Hematopoietic multipotent progenitor cell treated with erythropoietin and hydrocortisone succinate and interleukin-3 and kit ligand, for 6 days (in vitro differentiated cells): Measurements from ENCODE around the gene TMEM141.
"Not testable (repeated sequence)": the region's sequence is repeated elsewhere in the genome, so short reads cannot be mapped to it uniquely, and the experiment has no call there.

ENCODE experiments used
- DNase-seq: peaks from one replicate; pipeline ENCODE4 v3.0.0-alpha.2; 2015

The TMEM141 gene

DNA sequence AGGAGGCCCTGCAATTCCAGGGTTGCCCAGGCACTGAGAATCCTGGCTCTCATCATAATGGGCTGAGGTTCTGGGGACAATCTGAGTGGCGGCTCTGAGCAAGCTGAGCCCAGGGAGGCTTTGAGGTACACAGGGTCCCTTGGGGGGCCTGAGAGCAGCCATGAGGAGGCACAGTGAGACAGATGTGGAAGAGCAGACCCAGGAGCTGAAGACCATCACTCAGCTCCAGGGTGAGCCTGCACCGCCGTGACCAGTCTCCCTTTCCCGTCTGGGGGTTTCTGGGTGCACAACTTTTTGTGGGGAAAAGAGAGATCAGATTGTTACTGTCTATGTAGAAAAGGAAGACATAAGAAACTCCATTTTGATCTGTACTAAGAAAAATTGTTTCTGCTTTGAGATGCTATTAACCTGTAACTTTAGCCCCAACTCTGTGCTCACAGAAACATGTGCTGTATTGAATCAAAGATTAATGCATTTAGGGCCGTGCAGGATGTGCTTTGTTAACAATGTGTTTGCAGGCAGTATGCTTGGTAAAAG is 5.2 kb downstream of the TMEM141 start, which contains the start of gene CCDC183:
TSS of gene CCDC183 (plus strand) at position 101 of the 537 bp plus-strand sequence. CDS start at position 161, 60 bp downstream.
- DNase-seq: no peak

DNA sequence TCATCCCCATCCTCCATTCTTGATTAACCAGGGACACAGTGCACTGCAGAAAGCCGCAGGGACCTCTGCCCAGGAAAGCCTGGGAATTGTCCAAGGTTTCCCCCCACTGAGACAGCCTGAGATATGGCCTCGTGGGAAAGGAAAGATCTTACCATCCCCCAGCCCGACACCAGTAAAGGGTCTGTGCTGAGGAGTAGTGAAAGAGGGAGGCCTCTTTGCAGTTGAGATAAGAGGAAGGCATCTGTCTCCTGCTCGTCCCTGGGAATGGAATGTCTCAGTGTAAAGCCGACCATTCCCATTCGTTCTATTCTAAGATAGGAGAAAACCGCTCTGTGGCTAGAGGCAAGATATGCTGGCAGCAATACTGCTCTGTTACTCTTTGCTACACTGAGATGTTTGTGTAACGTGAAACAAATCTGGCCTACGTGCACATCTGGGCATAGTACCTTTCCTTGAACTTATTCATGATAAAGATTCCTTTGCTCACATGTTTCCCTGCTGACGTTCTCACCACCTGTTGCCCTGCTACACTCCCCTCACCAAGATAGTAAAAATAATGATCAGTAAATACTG is 5.7 kb downstream of the TMEM141 start:
- not testable (repeated sequence) for DNase-seq

DNA sequence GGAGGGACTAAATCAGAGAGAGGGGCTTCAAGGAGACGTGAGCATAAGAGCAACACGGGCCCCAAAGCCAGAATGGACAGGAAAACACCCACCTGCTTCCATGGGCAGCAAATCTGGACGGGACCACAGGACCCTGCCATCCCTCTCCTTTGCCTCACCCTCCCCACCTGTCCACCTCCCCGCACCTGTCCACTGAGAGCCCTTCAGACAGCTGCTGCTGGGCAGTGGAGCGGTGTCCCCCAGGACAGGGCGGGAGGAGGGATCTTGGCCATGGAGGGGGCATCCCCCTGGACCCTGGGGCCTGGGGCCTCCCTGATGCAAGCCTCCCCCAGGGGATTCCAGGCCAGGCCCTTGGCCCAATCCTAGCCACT is 7.5 kb downstream of the TMEM141 start:
- DNase-seq: no peak

DNA sequence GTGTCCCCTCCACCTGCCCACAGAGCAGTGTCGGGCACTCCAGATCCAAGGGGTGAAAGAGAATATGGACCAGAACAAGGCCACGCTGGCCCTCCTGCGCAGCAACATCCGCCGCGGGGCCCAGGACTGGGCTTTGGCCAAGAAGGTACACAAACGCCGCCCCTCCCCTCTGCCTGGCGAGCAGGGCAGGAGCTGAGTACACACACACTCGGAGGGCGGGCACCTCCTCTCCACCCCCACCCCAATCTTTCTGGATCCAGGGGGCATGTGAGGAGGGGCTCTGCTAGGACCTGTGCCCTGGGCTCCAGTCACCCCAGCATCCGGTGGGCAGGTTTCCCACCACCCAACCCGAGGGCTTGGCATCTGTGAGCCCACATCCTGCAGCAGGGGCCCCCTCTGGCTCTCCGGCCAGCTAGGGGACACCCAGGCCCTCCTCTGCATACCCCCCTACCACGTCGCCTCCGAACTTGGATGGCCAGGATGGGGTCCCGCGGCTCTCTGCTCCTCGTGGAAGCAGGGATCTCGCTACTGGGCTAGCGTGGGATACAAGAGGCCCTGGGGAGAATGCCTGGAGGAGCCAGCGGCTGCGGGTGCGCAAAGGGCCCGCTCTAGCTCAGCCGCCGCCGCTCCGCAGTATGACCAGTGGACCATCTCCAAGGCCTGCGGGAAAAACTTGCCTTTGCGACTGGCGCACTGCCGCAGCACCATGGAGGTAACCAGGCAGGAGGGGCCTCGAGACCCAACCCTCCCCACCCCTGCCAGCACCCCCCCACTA is 8.1 kb downstream of the TMEM141 start:
- peak; percentile 23 for DNase-seq

DNA sequence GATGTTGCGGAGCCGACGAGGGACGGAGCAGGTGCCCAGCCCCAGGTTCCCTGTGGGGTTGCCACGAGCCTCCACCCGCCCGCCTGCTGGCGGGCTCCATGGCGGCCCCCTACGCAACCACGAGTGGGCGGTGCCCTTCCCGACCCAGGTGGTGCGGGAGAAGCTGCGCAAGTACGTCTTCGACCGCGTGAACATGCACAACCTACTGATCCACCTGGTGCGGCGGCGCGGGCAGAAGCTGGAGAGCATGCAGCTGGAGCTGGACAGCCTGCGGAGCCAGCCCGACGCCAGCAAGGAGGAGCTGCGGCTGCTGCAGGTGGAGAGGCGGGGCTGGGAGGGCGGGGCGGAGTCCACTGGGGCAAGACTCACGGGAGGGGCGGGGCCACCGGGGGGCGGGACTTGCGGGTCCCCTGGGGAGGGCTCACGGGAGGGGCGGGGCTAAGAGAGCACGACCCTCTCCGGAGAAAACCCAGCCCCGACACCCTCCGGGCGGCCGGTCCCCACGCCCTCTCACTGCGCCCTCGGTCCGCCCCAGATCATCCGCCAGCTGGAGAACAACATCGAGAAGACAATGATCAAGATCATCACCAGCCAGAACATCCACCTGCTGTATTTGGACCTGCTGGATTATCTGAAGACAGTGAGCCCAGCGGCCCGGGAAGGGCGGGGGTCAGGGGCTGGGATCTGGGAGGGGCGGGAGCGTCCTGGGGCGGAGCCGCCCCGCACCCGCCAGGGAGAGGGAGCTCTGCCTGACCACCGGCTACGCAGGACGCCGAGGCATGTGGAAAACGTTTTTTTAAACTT is 8.9 kb downstream of the TMEM141 start:
- DNase-seq: peak; percentile 95

DNA sequence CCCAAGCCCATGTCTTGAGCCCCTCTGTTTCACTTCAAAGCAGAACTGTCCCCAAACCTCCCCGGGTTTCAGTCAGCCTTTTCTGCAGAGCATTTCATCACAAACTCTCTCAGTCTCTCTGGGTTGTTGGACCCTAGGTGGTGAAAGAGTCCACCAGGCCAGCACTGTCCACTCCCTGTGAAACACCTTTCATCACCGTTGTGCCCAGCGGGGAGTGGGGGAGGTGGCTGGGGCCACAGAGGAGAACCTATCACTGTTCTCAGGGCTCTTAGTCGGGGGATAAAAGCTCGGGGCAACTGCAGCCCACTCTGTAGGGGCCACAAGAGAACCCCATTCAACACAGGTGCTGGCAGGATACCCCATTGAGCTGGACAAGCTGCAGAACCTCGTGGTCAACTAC is 11.2 kb downstream of the TMEM141 start:
- no peak for DNase-seq

DNA sequence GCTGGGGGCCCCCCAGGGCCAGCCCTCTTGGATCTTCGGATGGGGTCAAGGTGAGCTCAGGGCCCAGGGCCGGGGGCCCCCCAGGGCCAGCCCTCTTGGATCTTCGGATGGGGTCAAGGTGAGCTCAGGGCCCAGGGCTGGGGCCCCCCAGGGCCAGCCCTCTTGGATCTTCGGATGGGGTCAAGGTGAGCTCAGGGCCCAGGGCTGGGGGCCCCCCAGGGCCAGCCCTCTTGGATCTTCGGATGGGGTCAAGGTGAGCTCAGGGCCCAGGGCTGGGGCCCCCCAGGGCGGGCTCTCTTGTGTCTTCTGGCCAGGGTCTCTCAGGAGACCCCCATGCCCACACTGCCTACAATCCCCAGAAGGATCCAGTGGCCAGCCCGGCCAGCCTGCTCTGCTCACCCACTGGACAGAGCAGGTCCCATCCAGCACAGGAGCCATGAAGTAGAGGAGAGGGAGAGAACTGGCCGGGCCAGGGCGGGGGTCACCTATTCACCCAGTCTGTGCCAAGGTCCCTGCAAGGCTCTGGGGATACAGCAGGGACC is 11.9 kb downstream of the TMEM141 start:
- not testable (repeated sequence) for DNase-seq

DNA sequence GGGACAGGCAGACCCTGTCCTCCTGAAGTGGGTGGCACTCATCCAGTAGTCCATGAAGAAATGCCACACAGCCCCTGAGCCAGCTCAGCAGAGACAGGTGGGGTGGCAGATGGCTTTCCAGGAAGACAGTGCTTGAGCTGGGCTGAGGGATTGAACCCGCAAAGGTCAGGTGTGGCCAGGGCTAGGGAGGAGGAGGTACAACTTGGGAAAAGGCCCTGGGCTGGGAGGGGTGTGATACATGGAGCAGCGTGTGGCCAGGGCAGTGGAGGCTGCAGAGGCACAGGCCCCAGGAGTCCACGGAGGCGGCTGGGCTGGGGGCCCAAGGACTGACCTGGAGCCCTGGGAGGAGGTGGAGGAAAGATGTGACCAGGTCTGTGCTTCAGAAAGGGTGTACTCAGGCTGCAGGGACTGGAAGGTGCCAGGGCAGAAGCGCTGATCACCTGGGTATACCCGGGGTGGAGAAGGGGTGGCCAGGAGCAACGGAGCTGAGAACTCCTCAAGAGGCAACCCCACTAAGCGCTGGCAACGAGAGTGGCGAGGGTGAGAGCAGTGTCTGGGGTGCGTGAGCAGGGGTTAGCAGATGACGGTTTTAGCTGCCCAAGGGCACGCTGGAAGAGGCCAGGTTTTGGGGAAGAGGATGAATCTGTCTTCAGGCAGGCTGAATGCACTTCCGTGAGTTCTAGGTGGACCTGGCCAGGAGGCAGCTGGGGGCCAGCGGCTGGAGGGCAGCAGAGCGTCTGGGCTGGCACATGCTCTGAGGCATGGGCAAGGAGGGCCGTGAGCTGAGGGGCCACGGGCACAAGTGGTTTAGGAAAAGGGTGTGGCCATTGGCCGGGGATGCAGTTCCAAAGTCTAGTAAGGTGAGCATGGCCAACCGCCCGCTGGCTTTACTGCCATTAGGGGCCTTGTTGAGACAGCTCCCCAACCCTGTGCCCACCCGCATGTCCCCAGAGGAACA is 12.7 kb downstream of the TMEM141 start:
- DNase-seq: no peak

DNA sequence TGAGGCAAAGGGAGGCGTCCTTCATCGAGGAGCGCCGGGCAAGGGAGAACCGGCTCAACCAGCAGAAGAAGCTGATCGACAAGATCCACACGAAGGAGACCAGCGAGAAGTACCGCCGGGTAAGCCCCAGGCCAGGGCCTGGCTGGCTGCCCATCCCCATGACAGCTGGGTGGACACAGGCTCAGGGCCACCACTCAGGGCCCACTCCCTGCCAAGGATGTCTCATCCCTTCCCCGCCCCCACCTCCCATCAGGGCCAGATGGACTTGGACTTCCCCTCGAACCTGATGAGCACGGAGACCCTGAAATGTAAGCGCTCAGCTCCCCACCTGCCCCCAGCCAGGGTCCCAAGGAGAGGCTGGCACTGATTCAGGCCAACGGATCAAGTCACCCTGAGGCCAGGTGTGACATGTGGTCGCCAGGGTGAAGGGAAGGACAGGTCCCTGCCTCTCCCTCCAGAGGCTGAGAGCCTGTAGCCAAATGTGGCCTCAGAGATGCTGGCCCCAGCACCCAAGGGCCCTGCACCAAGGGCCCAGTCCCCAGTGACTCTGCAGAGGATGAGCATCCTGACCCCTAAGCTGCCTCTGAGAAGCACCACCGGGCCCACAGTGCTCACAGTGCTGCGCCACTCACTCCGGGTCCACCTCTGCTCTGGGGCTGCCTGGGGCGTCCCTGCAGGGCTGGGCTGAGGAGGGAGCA is 13.5 kb downstream of the TMEM141 start:
- no peak for DNase-seq

DNA sequence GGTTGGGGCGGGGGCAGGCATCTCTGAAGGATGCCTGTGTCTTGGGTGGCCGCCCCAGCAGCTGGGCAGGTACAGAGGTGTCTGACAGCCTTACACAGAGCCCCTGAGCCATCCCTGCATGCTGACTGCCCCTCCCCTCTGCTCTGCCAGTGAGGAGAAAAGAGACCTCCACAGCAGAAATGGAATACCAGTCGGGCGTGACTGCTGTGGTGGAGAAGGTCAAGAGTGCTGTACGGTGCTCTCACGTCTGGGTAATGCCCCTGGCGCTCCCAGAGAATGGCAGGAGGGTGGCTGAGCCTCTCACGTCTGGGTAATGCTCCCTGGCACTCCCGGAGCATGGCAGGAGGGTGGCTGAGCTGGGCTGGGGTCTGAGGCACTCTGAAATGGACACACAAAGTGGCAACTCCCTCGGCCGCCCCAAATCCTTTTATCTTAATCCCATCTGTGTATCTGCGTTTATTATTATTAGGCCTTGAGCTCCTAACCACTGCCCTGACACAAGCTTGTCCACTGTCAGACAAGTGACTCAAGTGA is 14.1 kb downstream of the TMEM141 start:
- no peak for DNase-seq

DNA sequence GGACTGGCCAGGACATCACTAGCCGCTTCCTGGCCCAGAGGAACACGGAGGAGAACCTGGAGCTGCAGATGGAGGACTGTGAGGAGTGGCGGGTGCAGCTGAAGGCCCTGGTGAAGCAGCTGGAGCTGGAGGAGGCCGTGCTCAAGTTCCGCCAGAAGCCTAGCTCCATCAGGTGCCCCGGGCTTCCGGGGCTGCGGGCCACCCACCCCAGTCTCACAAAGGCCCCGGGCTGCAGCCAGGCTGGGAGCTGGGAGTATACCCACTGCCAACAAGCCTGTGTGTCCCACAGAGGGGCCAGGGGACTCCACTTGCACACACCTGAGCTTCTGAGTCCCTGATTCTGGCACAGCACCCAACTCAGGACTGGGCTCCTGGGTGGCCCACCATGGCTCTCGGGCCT is 14.9 kb downstream of the TMEM141 start:
- DNase-seq: no peak

DNA sequence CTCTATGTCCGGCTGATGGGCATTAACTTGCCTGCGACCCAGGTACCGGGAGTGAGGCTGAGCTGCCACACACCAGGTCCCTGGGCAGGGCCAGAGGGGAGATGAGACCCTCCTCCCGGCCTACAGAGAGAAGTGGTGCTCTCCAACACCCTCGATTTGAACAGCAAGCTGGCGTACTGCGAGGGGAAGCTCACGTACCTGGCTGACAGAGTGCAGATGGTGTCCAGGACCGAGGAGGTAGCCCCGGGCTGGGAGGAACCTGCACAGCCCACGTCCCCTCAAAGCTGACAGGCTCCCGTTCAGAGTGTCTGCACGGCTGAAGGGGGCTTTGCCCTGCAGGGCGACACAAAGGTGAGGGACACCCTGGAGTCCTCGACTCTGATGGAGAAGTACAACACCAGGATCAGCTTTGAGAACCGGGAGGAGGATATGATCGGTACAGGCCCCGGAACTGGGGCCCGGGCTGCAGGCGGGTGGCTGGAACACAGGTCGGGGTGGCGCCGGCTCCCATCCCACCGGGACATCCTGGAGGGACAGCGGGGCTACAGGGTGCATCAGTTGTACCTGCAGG is 15.6 kb downstream of the TMEM141 start:
- no peak for DNase-seq

DNA sequence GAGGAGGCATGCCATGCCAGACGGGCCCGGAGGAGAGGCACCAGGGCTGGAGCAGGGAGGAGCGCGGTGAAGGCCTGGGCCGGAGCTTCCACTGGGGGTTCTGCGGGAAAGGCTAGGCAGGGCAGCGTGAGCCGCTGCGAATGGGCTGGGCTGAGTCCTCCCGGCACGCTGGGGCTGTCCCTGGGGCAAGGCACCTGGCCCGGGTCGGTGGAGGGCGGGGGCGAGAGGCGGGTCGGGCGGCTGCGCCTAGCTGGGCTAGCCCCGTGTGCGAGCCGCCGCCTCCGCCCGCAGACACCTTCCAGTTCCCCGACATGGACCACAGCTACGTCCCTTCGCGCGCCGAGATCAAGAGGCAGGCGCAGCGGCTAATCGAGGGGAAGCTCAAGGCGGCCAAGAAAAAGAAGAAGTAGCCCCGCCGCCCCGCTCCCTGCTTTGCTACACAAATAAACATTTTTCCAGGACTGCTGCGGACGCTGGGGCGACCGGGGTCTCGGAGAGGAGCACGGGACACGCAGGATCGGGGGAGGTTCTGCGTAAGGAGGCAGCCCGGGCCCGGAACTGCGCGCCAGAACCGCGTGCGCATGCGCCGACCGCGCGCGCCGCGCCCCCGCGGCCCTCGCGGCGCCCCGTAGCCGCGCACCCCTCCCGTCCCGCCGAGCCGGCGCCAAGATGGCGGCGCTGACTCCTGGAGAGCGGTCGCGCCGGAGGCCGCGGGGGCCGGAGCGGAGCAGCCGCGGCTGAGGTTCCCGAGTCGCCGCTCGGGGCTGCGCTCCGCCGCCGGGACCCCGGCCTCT is 16.3 kb downstream of the TMEM141 start, which contains the start of gene RABL6:
TSS of gene RABL6 (plus strand) at position 668 of the 794 bp plus-strand sequence. CDS start 249 bp downstream, outside the sequence.
- peak; percentile 84 for DNase-seq

DNA sequence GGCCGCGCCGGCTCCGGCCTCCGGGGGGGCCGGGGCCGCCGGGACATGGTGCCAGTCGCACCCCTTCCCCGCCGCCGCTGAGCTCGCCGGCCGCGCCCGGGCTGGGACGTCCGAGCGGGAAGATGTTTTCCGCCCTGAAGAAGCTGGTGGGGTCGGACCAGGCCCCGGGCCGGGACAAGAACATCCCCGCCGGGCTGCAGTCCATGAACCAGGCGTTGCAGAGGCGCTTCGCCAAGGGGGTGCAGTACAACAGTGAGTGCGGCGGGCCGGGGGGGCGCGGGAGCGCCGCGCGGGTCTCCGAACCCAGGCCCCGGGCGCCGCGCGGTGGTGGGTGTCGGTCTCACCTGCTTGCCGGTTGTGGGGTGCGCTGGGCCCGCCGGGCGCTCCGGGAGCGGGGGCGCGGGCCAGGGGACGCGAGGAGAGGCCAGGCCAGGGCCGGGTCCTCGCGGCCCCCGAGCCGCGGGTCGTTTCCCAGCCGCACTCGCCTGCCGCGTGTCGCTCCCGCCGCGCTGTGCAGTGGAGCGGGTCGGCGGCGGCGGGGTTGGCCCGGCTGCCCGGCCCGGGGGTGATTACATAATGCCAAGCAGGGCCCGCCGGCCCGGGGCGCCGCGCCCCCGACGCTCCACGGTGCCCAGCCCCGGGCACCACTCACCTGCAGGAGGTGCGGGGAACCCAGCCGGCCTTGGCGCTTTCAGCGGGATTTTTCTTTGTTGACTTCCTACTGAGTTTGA is 17.1 kb downstream of the TMEM141 start:
- DNase-seq: peak; percentile 36

DNA sequence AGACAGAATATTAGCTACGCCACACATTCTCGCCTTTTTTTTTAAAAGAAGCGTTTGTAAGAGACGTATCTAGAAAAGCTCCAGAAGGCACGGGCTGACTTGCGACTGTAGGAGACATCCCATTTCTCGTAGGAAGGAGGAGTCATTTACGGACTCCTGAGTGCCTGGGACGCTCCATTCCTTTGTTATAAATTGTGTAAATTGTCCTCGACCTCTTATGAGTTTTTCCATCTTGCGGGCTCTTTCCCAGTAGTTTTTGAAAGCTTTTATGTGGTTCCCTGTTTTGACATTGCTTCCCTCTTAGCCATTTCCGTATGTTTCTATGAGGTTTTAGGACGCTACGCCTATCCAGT is 17.6 kb downstream of the TMEM141 start:
- DNase-seq: peak; percentile 53

DNA sequence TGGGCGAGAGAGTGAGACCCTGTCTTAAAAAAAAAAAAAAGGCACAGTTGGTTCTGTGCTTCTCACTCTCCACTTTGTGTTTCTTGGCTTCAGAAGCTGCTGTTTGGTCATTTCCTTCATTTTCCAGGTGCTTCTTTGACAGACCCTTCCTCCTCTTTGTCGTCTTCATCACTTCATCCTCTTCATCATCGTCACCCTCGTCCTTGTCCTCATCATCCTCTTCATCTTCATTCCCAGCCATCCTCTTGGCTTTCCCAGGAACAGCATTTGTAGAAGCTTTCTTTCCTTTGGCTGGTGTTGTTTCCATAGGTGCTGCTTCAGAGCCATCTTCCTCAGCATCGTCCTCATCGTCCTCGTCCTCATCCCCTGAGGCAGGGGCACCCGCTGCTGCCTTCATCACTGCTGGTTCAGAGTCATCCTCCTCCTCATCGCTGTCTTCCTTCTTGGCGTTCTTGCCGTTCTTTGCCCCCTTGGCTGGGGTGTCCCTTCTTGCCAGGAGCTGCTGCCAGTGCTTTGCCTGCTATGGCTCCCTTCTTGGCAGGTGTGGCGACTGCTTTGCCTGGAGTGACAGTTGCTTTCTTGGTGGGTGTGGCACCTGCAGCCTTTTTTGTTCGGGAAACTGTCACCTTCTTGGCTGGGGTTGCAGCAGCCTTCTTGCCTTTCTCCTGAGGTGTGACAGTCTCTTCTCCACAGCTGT is 23.7 kb downstream of the TMEM141 start:
- no peak for DNase-seq

DNA sequence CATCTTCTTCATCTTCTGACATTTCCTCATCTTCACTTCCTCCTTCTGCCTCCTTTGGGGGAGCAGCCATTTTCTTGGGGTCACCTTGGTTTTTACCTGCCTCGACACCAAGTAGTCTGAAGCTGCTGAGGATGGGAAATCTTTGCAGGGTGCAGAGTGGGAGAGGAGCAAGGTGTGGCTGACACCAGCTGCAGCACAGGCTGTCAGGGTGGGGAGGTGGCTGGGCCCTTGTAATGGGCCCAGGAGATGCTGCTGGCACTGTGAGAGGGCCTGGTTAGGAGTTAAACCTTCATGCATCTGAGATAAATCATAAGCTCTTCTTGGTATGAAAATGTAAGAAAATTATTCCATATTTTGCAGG is 24.3 kb downstream of the TMEM141 start:
- DNase-seq: no peak
